SK-N-MC (cell line): ENCODE data around the gene GPR39.

Experiments used
- DNase-seq: peaks from one replicate; pipeline ENCODE4 v3.0.0-alpha.2; 2011; ENCODE audit warnings: low read depth, low spot score
- H3K27ac ChIP-seq: fragments of 200-600 bp; sonication (generic); 2 replicates; pipeline ENCODE4 v1.5.1; 2016; ENCODE audit warnings: mixed run types
- H3K36me3 ChIP-seq: fragments of 200-600 bp; sonication (generic); 2 replicates; pipeline ENCODE4 v1.6.1; 2017; ENCODE audit warnings: antibody characterized with exemption, low read length, mixed read lengths; ENCODE audit not compliant: insufficient read depth
- H3K4me3 ChIP-seq: fragments of 200-600 bp; sonication (generic); 2 replicates; pipeline ENCODE4 v1.5.1; 2016
- H3K9ac ChIP-seq: fragments of 200-600 bp; sonication (generic); 2 replicates; pipeline ENCODE4 v1.8.0; 2017; ENCODE audit warnings: mixed run types, mixed read lengths; ENCODE audit not compliant: insufficient read length
- H3K9me3 ChIP-seq: fragments of 200-600 bp; sonication (generic); 2 replicates; pipeline ENCODE4 v1.6.1; 2017; ENCODE audit warnings: low read depth, mild to moderate bottlenecking, antibody characterized with exemption, low read length, moderate library complexity, mixed read lengths
- EZH2 ChIP-seq: fragments of 200-600 bp; sonication (generic); IDR thresholded peaks from one replicate; pipeline ENCODE4 v1.6.1; 2017; ENCODE audit warnings: antibody characterized with exemption
- FOXP2 ChIP-seq: optimal IDR thresholded peaks from 2 replicates; pipeline ENCODE3; 2011; ENCODE audit warnings: mild to moderate bottlenecking, moderate library complexity; ENCODE audit not compliant: insufficient read depth; ENCODE audit errors: extremely low read length, control extremely low read depth
- POLR2AphosphoS5 ChIP-seq: IDR thresholded peaks from 2 replicates; pipeline ENCODE4 v1.6.1; 2012; ENCODE audit warnings: mild to moderate bottlenecking, low read depth, low read length, borderline replicate concordance

The GPR39 gene

DNA sequence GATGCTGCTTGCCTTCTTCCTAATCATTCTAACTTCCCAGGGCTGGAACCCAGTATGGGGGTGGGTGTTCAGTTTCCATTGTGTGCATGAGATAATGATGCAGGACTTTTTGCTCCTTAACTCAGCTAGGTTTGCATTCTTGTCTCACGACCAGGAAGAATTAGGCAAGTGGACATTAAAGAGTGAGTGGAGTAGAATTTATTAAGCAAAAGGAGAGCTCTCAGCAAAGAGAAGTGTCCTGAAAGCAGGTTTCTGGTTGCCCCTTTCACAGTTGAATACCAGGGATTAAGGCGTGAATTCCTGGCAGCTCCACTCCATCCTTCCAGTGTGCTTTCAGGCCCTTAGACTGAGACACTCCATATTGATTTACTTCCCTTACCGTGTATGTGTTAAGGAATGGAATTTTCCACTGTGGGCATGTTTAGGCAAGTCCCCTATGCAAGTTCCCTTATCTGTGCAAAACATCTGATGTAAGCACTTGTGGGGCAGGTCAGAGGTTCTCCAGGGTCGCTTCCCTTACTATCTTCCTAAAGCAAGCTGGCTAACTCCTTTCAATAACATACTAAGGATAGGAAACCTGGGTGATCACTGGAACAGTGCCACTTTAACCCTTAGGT, 126.5 kb downstream of the GPR39 start:
- H3K36me3 ChIP-seq = no peaks in the 10 kb centered on the region
- H3K27ac ChIP-seq = no peak overlapping the region

DNA sequence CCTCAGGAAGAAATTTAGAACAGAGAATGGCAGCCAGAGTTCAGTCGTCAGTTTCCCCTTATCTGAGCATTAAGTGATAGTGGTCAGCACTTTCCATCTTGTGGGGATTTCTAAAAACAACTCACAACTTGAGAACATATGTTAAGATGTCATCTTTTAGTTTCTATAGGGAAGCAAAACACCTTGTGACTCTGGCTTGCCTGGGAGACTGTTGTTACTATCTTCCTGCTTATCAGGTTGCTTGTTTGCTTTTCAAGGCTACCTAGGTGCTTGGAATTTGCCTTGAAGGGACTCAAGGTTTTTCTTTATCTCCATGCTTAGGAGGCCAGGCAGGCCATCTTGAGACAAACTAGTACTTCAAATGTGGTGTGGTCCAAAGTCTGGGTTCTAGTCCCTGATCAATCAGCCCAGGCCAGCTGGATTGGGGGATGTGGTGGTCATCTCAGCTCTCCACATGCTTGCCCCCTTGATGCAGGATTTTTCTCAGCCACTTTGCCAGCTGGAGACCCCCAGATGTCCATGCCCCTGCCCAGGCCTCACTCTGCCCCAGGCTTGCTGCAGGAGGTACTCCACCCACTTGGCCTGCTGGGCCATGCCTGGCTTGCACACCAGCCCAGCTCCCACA, 127.5 kb downstream of the GPR39 start:
- DNase-seq = no peak
- Histone ChIP-seq H3K4me3 (no peak overlapping the region), H3K9me3 (no peaks in the 10 kb centered on the region), H3K27ac (no peak overlapping the region), H3K9ac (no peak overlapping the region), H3K36me3 (no peaks in the 10 kb centered on the region)
- TF ChIP-seq POLR2AphosphoS5 (no peak), FOXP2 (no peak), EZH2 (no peak)

More for the DNA sequence above, 126.5 kb downstream of the GPR39 start:
- no peak for DNase-seq
- TF ChIP-seq POLR2AphosphoS5 = no peak
- TF ChIP-seq FOXP2 = no peak
- TF ChIP-seq EZH2 = no peak
- Histone ChIP-seq H3K4me3 (no peak overlapping the region), H3K9me3 (no peaks in the 10 kb centered on the region), H3K9ac (no peak overlapping the region)

DNA sequence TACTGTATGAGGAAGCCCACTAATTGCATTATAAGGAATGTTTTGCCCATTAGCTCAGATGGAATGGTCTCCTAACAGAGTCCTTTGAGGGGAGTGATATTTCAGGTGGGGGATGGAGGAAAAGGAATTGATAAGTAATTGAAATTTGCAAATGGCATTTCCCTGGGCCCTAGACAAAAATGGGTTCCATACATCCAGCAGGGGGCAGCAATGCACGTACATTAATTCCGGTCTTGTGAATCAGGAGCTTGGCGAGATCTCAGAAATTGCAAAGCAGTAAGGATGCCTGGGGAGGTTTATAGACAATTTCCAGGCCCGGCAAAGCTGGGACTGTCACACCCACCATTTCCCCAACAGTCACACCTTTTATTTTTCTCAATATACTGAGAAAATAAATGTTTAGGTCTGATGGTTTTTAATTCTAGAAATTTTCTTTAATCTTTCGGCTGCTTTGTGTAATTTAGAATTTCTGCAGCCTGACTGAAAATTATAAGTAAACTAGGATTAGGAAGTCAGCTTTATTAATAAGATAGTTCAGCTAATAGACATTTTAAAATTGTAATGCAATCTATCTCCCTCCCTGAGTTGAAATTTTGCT, 130.6 kb downstream of the GPR39 start:
- H3K36me3 ChIP-seq = no peaks in the 10 kb centered on the region
- peak overlapping the region; percentile 76; the same call in 1 of the 2 replicates for H3K27ac ChIP-seq
- TF ChIP-seq FOXP2 (no peak), POLR2AphosphoS5 (no peak), EZH2 (no peak)
- H3K9ac ChIP-seq = no peak overlapping the region
- peak; percentile 87 for DNase-seq
- no peaks in the 10 kb centered on the region for H3K9me3 ChIP-seq
- H3K4me3 ChIP-seq = 0 out of 2 replicates have a peak overlapping the region, but pooled peaks have one; percentile 23

DNA sequence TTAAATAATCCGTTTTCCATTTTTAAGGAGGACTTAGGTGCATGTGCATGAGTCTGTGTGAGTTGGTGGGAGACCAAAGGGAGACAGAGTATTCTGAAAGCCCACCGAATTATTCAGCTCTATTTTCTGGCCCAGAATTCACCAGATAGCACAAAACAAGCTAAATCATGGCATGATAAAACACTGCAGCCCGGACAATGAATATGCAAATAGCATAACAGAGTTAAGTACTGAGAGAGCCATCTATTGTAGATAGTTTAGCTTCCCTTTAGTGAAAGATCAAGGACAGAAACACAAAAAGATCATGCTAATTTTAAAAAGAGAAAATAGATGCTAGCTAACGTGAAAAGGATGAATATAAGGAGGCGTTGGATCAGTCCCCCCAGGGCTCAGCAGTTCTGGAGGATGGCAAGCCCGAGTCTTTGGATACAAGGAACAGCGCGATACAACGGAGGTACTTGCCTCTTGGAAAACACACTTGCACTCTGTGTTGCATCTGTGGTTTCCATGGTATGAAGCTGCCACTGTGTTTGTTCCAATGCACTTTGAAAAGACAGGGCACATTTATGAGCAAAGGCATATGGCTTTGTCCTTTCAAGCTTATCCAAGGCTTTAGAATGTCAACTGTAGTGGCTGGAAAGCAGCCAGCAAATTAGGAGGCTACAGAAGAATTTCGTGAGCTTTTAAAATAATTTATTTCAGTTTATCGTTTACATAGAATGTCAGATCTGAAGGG, 133.5 kb downstream of the GPR39 start:
- H3K9ac ChIP-seq = no peak overlapping the region
- peak overlapping the region; percentile 19; the same call in 1 of the 2 replicates for H3K4me3 ChIP-seq
- DNase-seq = no peak
- H3K36me3 ChIP-seq = no peaks in the 10 kb centered on the region
- H3K27ac ChIP-seq = peak overlapping the region; percentile 48; the same call in 1 of the 2 replicates
- H3K9me3 ChIP-seq = no peaks in the 10 kb centered on the region
- no peak for TF ChIP-seq POLR2AphosphoS5
- no peak for TF ChIP-seq EZH2
- no peak for TF ChIP-seq FOXP2

DNA sequence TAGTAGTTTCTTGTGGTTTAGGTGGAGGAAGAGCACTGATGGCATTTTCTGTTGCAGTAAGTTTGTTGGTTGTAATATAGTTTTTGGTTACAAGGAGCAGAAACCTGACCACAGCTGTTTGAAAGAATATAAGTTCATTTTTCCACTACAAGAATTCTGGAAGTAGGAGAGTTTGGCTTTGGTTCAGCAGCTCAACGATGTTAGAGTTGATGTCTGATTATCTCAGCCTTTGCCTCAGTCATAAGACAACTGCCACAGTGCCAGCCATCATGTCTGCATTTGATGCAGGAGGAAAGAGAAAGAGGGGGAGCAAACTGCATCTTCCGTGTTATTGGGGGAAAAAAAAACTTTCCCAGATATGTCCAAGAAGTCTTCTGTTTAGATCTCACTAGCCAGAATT, 134.3 kb downstream of the GPR39 start:
- H3K4me3 ChIP-seq = no peak overlapping the region
- no peak for DNase-seq
- TF ChIP-seq EZH2 = no peak
- no peak for TF ChIP-seq FOXP2
- TF ChIP-seq POLR2AphosphoS5 = no peak
- no peaks in the 10 kb centered on the region for H3K9me3 ChIP-seq
- no peaks in the 10 kb centered on the region for H3K36me3 ChIP-seq
- H3K27ac ChIP-seq = peak overlapping the region; percentile 57; the same call in 1 of the 2 replicates
- H3K9ac ChIP-seq = no peak overlapping the region

DNA sequence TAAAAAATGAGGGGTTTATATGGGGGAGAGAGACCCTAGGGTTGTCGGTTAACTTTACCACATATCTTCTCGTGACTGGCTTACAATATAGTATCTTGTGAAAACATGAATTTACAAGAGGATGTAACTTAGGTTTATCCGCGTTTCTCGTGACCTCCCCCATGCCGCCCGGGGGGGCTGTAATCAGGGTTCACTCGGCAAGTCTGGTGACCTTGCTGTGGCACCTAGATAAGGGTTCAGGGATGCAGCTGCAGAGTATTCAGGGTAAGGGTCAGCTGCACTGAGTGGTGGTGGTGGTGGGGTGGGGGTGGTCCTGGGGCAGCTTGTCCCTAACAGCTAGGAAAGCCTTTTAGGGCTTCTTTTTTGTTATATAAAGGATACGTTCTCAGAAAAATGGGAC, 141.1 kb downstream of the GPR39 start:
- no peak overlapping the region for H3K27ac ChIP-seq
- H3K4me3 ChIP-seq = no peak overlapping the region
- no peaks in the 10 kb centered on the region for H3K36me3 ChIP-seq
- H3K9me3 ChIP-seq = no peaks in the 10 kb centered on the region
- no peak for DNase-seq
- no peak for TF ChIP-seq POLR2AphosphoS5
- no peak for TF ChIP-seq EZH2
- no peak for TF ChIP-seq FOXP2
- no peak overlapping the region for H3K9ac ChIP-seq

DNA sequence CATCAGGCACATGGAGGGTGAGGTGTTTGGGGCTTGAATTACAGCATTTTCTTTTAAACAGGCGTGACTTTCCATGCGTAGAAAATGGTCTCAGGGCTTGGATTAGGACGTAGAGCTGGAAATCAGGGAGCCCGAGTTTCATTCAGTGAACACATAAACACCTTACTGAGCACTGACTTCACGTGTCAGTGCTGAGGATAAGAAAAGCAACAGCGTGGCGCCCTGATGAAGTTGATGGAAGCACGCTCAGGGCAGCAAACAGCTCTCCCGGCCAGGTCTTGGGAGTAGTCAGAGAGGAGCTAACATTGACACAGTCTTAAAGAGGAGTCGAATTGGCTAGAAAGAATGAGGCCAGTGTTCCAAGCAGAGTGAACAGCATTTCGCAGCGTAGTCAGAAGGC, 142.7 kb downstream of the GPR39 start:
- Histone ChIP-seq H3K9me3 (no peaks in the 10 kb centered on the region), H3K9ac (no peak overlapping the region), H3K36me3 (no peaks in the 10 kb centered on the region), H3K4me3 (no peak overlapping the region), H3K27ac (no peak overlapping the region)
- no peak for TF ChIP-seq FOXP2
- no peak for TF ChIP-seq POLR2AphosphoS5
- no peak for TF ChIP-seq EZH2
- DNase-seq = no peak

DNA sequence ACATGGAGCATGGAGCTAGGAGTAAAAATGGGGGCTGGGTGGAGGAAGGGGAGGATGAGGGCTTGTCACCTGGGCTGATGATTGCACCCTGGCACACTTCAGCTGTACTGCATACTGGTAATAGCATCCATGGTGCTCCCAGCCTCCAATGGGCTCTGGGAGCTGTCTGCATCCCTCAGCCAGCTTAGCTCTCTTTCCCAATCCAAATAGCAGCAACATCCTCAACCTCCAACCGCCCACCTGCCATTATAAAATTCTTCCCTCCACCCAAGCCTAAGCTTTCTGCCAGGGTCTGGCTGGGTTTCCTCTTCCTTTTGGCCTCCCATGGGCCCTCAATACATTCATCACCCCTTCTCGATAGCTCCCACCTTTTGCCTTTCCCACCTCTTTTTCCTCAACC, 143.3 kb downstream of the GPR39 start:
- Histone ChIP-seq H3K4me3 (no peak overlapping the region), H3K27ac (no peak overlapping the region), H3K9ac (no peak overlapping the region), H3K36me3 (no peaks in the 10 kb centered on the region), H3K9me3 (no peaks in the 10 kb centered on the region)
- DNase-seq = no peak
- TF ChIP-seq POLR2AphosphoS5 (no peak), FOXP2 (no peak), EZH2 (no peak)
